ENCODE measurements around the gene ZNF785.

DNA sequence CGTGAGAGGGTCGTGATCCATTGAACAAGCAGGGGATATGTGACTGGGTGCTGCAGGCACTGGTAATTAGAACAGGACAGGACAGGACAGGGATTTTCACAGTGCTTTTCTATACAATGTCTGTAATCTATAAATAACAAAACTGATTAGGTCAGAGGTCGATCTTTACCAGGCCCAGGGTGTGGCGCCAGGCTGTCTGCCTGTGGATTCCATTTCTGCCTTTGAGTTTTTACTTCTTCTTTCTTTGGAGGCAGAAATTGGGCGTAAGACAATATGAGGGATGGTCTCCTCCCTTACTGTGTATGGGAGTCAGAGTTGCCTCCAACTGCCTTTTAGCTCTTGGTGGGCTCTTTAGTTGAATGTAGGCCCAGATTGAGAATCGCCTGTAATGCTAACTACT lies 25.8 kb downstream of the ZNF785 start:
- TF ChIP-seq POLR2A (IDR thresholded peaks at IDR 0.05; ENCODE audit: low read depth, low read length) (no peak), POLR2AphosphoS5 (IDR thresholded peaks at IDR 0.05; ENCODE audit: low read depth, low read length) (no peak), TAF1 (IDR thresholded peaks at IDR 0.05; ENCODE audit: borderline replicate concordance, low read depth, low read length) (no peak)

Measured in GM12892 (cell line).